Measurements from ENCODE around the gene DDC. TPM values are rescaled to one million over a fixed set of nuclear protein-coding genes. Genes with fewer than 3 reads are reported as not detected.

The DDC gene
- polyA plus RNA-seq, 2 of the 4 experiments (the other 2 are of a cell fraction): 1.3 to 2.8 TPM

DNA sequence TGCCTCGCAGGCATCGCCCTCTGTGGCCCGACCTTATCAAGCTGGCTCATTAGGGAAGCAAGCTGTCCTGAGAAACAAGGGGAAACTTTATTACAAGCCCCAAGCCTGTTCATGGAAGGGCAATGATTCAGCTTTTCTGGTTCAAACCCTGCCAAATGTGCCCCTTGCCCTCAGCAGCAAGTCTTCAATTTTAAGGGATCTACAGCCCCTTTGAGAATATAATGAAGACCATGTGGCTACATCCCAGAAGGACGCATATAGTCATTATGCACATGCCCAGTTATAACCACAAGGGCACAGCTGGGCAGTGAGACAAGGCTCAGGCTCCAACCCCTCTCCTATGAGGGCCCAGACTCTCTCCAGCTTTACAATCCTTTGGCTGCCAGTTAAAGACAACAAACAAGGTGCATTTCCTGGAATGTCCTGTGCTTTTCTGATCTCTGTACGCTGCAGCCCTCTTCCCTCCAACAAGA is 56.7 kb downstream of the DDC start:
- 89% methylated on average over 5 of the region's 5 CpGs for WGBS (ENCODE audit: missing lambda C conversion rate)
- Histone ChIP-seq H3K9me3 (no peaks in the 10 kb centered on the region), H3K4me1 (0 out of 3 replicates have a peak, but pooled peaks cover 2% of the 10 kb centered on the region), H3K27ac (no peak overlapping the region), H3K4me3 (no peak overlapping the region), H3K4me2 (no peak overlapping the region)
- ChIA-PET CTCF (interaction anchor here (0.8 kb wide), 1 partner anchor 24 kb away, joined by 3 read pairs; no protein-coding TSS in a partner anchor), POLR2A (no interaction called here)
- no peak for TF ChIP-seq CHD4 (IDR thresholded peaks at IDR 0.05; ENCODE audit: borderline replicate concordance)
- TF ChIP-seq KDM5A (IDR thresholded peaks at IDR 0.05): no peak
- no peak for TF ChIP-seq PHF8 (IDR thresholded peaks at IDR 0.05; ENCODE audit: borderline replicate concordance, low read depth)
- TF ChIP-seq, protein P1, sequence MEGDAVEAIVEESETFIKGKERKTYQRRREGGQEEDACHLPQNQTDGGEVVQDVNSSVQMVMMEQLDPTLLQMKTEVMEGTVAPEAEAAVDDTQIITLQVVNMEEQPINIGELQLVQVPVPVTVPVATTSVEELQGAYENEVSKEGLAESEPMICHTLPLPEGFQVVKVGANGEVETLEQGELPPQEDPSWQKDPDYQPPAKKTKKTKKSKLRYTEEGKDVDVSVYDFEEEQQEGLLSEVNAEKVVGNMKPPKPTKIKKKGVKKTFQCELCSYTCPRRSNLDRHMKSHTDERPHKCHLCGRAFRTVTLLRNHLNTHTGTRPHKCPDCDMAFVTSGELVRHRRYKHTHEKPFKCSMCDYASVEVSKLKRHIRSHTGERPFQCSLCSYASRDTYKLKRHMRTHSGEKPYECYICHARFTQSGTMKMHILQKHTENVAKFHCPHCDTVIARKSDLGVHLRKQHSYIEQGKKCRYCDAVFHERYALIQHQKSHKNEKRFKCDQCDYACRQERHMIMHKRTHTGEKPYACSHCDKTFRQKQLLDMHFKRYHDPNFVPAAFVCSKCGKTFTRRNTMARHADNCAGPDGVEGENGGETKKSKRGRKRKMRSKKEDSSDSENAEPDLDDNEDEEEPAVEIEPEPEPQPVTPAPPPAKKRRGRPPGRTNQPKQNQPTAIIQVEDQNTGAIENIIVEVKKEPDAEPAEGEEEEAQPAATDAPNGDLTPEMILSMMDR (IDR thresholded peaks at IDR 0.05): no peak
- TF ChIP-seq RCOR1 (IDR thresholded peaks at IDR 0.05; ENCODE audit: low read depth, low read length): no peak
- no peak for TF ChIP-seq GATA3 (IDR thresholded peaks at IDR 0.05; ENCODE audit: borderline replicate concordance)
- TF ChIP-seq HDAC2 (IDR thresholded peaks at IDR 0.05): no peak
- no peak for TF ChIP-seq CBX2 (IDR thresholded peaks at IDR 0.05; ENCODE audit: borderline replicate concordance, low read depth)
- no peak for TF ChIP-seq BHLHE40 (IDR thresholded peaks at IDR 0.05; ENCODE audit: low read depth, low read length)
- no peak for TF ChIP-seq POLR2AphosphoS2 (conservative IDR thresholded peaks at IDR 0.05; ENCODE audit: low read length)
- TF ChIP-seq HEYL (CRISPR knock-in tag; IDR thresholded peaks at IDR 0.05): no peak
- no peak for TF ChIP-seq KDM1A (IDR thresholded peaks at IDR 0.05; ENCODE audit: low read depth)
- TF ChIP-seq MAZ (IDR thresholded peaks at IDR 0.05; ENCODE audit: borderline replicate concordance, low read depth, low read length): no peak
- DNase-seq (ENCODE audit: low read depth in 1 of 2, low spot score in 1 of 2) (no peak), FAIRE-seq (no peak), ATAC-seq (no peak; a peak in 2 of 6 replicates)

DNA sequence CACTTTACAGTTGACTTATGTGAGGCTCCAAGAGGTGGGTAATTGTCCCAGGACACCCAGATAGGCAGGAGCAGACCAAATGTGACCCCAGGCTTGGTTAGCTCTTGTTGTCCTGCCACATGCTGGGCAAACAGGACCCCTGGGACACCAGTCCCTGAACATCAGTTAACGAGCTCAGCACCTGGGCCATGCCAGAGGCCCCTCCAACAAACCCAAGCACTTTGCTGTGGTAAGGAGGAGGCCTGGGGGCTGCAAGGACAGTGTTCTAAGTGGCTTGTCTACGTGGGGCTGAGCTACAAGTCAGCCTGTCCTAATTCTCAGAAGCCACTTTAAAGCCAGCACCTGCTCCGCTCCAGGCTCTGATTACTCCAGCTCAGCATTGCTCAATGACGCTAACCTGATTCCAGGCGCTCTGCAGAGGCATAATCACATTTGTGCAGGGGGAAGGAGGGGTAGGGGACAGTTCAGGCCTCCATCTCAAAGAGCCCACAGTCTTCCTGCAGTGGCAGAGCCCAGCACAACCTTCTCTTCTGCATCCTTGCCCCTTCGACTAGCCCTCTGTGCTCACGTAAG is 57.2 kb downstream of the DDC start:
- H3K4me2 ChIP-seq: no peak overlapping the region
- DNase-seq (ENCODE audit: low read depth in 1 of 2, low spot score in 1 of 2): no peak
- no peak for ATAC-seq
- TF ChIP-seq BHLHE40 (IDR thresholded peaks at IDR 0.05; ENCODE audit: low read depth, low read length) (no peak), CBX8 (IDR thresholded peaks at IDR 0.05) (no peak)
- TF ChIP-seq, protein P2, sequence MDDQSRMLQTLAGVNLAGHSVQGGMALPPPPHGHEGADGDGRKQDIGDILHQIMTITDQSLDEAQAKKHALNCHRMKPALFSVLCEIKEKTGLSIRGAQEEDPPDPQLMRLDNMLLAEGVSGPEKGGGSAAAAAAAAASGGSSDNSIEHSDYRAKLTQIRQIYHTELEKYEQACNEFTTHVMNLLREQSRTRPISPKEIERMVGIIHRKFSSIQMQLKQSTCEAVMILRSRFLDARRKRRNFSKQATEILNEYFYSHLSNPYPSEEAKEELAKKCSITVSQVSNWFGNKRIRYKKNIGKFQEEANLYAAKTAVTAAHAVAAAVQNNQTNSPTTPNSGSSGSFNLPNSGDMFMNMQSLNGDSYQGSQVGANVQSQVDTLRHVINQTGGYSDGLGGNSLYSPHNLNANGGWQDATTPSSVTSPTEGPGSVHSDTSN (IDR thresholded peaks at IDR 0.05): no peak
- TF ChIP-seq, protein P3, sequence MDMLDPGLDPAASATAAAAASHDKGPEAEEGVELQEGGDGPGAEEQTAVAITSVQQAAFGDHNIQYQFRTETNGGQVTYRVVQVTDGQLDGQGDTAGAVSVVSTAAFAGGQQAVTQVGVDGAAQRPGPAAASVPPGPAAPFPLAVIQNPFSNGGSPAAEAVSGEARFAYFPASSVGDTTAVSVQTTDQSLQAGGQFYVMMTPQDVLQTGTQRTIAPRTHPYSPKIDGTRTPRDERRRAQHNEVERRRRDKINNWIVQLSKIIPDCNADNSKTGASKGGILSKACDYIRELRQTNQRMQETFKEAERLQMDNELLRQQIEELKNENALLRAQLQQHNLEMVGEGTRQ (IDR thresholded peaks at IDR 0.05): no peak
- TF ChIP-seq, protein P1 (IDR thresholded peaks at IDR 0.05): no peak
- H3K4me1 ChIP-seq: no peaks in the 10 kb centered on the region
- 84% methylated on average over 7 of the region's 7 CpGs for WGBS (ENCODE audit: missing lambda C conversion rate)
- FAIRE-seq: no peak
- no peak overlapping the region for H3K4me3 ChIP-seq
- no peak overlapping the region for H3K27ac ChIP-seq
- H3K9me3 ChIP-seq: no peaks in the 10 kb centered on the region
- ChIA-PET CTCF (interaction anchor here (0.8 kb wide), 1 partner anchor 24 kb away, joined by 3 read pairs; no protein-coding TSS in a partner anchor), POLR2A (no interaction called here)
